Neural cell (in vitro differentiated cells): ENCODE measurements around the gene TMEM187. TPM values are rescaled to one million over a fixed set of nuclear protein-coding genes. Genes with fewer than 3 reads are reported as not detected.

Experiments
- H2AFZ ChIP-seq: fragments of 200-600, 300-800 bp; sonication (generic), shearing (Covaris generic); 2 replicates; pipeline ENCODE4 v1.6.0; 2014; ENCODE audit warnings: low read depth, mild to moderate bottlenecking, antibody characterized with exemption, low read length, moderate library complexity
- H3F3A ChIP-seq: fragments of 200-600 bp; shearing (Covaris generic); 2 replicates; pipeline ENCODE4 v1.6.1; 2016; ENCODE audit warnings: mild to moderate bottlenecking, moderate library complexity, mixed read lengths, antibody characterized with exemption, low read length; ENCODE audit not compliant: insufficient read depth, poor library complexity, severe bottlenecking
- H3K27ac ChIP-seq: fragments of 200-600, 300-800 bp; sonication (generic), shearing (Covaris generic); 2 replicates; pipeline ENCODE4 v1.5.1; 2014; ENCODE audit warnings: mild to moderate bottlenecking, low read length, moderate library complexity
- H3K27me3 ChIP-seq: fragments of 300-800, 200-600 bp; sonication (generic), shearing (Covaris generic); 2 replicates; pipeline ENCODE4 v1.6.0; 2014; ENCODE audit warnings: mild to moderate bottlenecking, low read depth, low read length, moderate library complexity; ENCODE audit not compliant: insufficient read depth
- H3K36me3 ChIP-seq: fragments of 300-800, 200-600 bp; sonication (generic), shearing (Covaris generic); 2 replicates; pipeline ENCODE4 v1.5.1; 2014; ENCODE audit warnings: mild to moderate bottlenecking, antibody characterized with exemption, low read length, moderate library complexity; ENCODE audit not compliant: insufficient read depth
- H3K4me2 ChIP-seq: fragments of 300-800, 200-600 bp; sonication (generic), shearing (Covaris generic); 2 replicates; pipeline ENCODE4 v1.6.0; 2014; ENCODE audit warnings: mild to moderate bottlenecking, low read length
- H3K4me3 ChIP-seq: fragments of 300-800, 200-600 bp; sonication (generic), shearing (Covaris generic); 2 replicates; pipeline ENCODE4 v1.5.1; 2014; ENCODE audit warnings: mild to moderate bottlenecking, low read length, moderate library complexity
- H3K79me2 ChIP-seq: fragments of 200-600 bp; shearing (Covaris generic); replicated peaks from 2 replicates; pipeline ENCODE4 v1.6.0; 2014; ENCODE audit warnings: mild to moderate bottlenecking, low read length, moderate library complexity; ENCODE audit not compliant: insufficient read depth
- H3K9ac ChIP-seq: fragments of 300-800, 200-600 bp; sonication (generic), shearing (Covaris generic); 2 replicates; pipeline ENCODE4 v1.6.1; 2016; ENCODE audit warnings: mild to moderate bottlenecking, low read length, mixed read lengths
- H3K9me2 ChIP-seq: fragments of 200-600 bp; shearing (Covaris generic); 2 replicates; pipeline ENCODE4 v1.6.1; 2016; ENCODE audit warnings: mild to moderate bottlenecking, low read length, mixed read lengths; ENCODE audit not compliant: insufficient read depth
- H3K9me3 ChIP-seq: fragments of 200-600, 300-800 bp; sonication (generic), shearing (Covaris generic); 2 replicates; pipeline ENCODE4 v1.6.1; 2016; ENCODE audit warnings: mild to moderate bottlenecking, mixed run types, low read length, moderate library complexity, mixed read lengths
- H4K20me1 ChIP-seq: fragments of 200-600 bp; shearing (Covaris generic); 2 replicates; pipeline ENCODE4 v1.6.1; 2016; ENCODE audit warnings: mild to moderate bottlenecking, mixed run types; ENCODE audit not compliant: insufficient read depth
- EP300 ChIP-seq: fragments of 450-650 bp; conservative IDR thresholded peaks from 2 replicates; pipeline ENCODE4 v1.6.1; 2014; ENCODE audit warnings: antibody characterized with exemption, mild to moderate bottlenecking, moderate library complexity; ENCODE audit not compliant: poor library complexity, severe bottlenecking
- EZH2 ChIP-seq: fragments of 200-600, 300-800 bp; shearing (Covaris generic), sonication (generic); IDR thresholded peaks from 2 replicates; pipeline ENCODE4 v1.6.1; 2014; ENCODE audit warnings: antibody characterized with exemption, low read length, borderline replicate concordance, mild to moderate bottlenecking; ENCODE audit not compliant: insufficient read depth, poor library complexity, severe bottlenecking
- MXI1 ChIP-seq: fragments of 450-650 bp; conservative IDR thresholded peaks from 2 replicates; pipeline ENCODE4 v1.6.1; 2014; ENCODE audit warnings: antibody characterized with exemption, mild to moderate bottlenecking; ENCODE audit not compliant: poor library complexity, severe bottlenecking
- POLR2AphosphoS5 ChIP-seq: IDR thresholded peaks from 2 replicates; pipeline ENCODE4 v1.6.1; 2012
- RAD21 ChIP-seq: fragments of 450-650 bp; conservative IDR thresholded peaks from 2 replicates; pipeline ENCODE4 v1.6.1; 2014; ENCODE audit warnings: antibody characterized with exemption, mild to moderate bottlenecking, moderate library complexity
- SMC3 ChIP-seq: fragments of 450-650 bp; conservative IDR thresholded peaks from 2 replicates; pipeline ENCODE4 v1.6.1; 2014; ENCODE audit warnings: antibody characterized with exemption, mild to moderate bottlenecking, moderate library complexity; ENCODE audit not compliant: poor library complexity
- TAF1 ChIP-seq: IDR thresholded peaks from 2 replicates; pipeline ENCODE4 v1.6.1; 2012; ENCODE audit warnings: low read depth
- polyA plus RNA-seq: library from polyadenylated mRNA; depleted of rRNA; stranded (reverse); fragments of >200 nt; gene quantifications from 2 replicates; pipeline ENCODE4 v1.2.3, GENCODE V29; 2014
- TF ChIP-seq, protein P1 (sequence below): fragments of 450-650 bp; IDR thresholded peaks from 2 replicates; pipeline ENCODE4 v1.5.1; 2014; ENCODE audit warnings: antibody characterized with exemption, mild to moderate bottlenecking, moderate library complexity; ENCODE audit not compliant: poor library complexity, severe bottlenecking
- TF ChIP-seq, protein P2 (sequence below): IDR thresholded peaks from 2 replicates; pipeline ENCODE4 v1.6.1; 2012; ENCODE audit warnings: borderline replicate concordance

The TMEM187 gene
- polyA plus RNA-seq, 1 donor from 2014 or later: 5.2 TPM

DNA sequence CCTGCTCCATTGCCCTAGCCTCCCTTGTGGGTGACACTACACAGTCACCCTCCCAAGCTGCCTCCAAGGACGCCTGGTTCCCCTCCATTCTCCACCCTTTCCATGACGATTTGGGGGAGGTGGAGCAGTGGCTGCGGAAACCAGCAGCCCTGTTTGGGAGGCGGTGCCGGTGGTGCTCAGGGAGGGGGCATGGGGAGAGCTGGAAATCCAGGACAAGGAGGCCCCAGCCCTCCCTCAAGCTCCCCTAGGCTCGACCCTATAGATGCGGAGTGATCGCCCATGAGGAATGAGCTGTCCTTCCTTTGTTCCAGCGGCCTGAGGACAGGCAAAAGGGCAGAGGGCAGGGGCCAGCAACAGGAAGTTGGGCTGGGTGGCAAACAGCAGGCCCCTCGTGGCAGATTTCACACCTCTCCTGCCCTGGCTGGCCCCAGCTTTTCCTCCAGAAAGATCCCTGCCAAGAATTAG is 24.5 kb upstream of the TMEM187 start:
- no peaks in the 10 kb centered on the region for H3K9me2 ChIP-seq
- H3K9me3 ChIP-seq: no peaks in the 10 kb centered on the region
- no peaks in the 10 kb centered on the region for H3F3A ChIP-seq
- no peak overlapping the region for H2AFZ ChIP-seq
- no peaks in the 10 kb centered on the region for H3K79me2 ChIP-seq
- no peak overlapping the region for H3K9ac ChIP-seq
- TF ChIP-seq RAD21 (no peak), SMC3 (no peak), MXI1 (no peak), EZH2 (no peak), EP300 (no peak), POLR2AphosphoS5 (no peak), TAF1 (no peak)
- TF ChIP-seq, protein P1, sequence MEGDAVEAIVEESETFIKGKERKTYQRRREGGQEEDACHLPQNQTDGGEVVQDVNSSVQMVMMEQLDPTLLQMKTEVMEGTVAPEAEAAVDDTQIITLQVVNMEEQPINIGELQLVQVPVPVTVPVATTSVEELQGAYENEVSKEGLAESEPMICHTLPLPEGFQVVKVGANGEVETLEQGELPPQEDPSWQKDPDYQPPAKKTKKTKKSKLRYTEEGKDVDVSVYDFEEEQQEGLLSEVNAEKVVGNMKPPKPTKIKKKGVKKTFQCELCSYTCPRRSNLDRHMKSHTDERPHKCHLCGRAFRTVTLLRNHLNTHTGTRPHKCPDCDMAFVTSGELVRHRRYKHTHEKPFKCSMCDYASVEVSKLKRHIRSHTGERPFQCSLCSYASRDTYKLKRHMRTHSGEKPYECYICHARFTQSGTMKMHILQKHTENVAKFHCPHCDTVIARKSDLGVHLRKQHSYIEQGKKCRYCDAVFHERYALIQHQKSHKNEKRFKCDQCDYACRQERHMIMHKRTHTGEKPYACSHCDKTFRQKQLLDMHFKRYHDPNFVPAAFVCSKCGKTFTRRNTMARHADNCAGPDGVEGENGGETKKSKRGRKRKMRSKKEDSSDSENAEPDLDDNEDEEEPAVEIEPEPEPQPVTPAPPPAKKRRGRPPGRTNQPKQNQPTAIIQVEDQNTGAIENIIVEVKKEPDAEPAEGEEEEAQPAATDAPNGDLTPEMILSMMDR: no peak
- TF ChIP-seq, protein P2, sequence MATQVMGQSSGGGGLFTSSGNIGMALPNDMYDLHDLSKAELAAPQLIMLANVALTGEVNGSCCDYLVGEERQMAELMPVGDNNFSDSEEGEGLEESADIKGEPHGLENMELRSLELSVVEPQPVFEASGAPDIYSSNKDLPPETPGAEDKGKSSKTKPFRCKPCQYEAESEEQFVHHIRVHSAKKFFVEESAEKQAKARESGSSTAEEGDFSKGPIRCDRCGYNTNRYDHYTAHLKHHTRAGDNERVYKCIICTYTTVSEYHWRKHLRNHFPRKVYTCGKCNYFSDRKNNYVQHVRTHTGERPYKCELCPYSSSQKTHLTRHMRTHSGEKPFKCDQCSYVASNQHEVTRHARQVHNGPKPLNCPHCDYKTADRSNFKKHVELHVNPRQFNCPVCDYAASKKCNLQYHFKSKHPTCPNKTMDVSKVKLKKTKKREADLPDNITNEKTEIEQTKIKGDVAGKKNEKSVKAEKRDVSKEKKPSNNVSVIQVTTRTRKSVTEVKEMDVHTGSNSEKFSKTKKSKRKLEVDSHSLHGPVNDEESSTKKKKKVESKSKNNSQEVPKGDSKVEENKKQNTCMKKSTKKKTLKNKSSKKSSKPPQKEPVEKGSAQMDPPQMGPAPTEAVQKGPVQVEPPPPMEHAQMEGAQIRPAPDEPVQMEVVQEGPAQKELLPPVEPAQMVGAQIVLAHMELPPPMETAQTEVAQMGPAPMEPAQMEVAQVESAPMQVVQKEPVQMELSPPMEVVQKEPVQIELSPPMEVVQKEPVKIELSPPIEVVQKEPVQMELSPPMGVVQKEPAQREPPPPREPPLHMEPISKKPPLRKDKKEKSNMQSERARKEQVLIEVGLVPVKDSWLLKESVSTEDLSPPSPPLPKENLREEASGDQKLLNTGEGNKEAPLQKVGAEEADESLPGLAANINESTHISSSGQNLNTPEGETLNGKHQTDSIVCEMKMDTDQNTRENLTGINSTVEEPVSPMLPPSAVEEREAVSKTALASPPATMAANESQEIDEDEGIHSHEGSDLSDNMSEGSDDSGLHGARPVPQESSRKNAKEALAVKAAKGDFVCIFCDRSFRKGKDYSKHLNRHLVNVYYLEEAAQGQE: no peak
- H3K4me2 ChIP-seq: no peak overlapping the region
- no peak overlapping the region for H3K4me3 ChIP-seq
- no peaks in the 10 kb centered on the region for H3K36me3 ChIP-seq
- no peak overlapping the region for H3K27ac ChIP-seq
- H3K27me3 ChIP-seq: no peaks in the 10 kb centered on the region
- H4K20me1 ChIP-seq: no peaks in the 10 kb centered on the region

DNA sequence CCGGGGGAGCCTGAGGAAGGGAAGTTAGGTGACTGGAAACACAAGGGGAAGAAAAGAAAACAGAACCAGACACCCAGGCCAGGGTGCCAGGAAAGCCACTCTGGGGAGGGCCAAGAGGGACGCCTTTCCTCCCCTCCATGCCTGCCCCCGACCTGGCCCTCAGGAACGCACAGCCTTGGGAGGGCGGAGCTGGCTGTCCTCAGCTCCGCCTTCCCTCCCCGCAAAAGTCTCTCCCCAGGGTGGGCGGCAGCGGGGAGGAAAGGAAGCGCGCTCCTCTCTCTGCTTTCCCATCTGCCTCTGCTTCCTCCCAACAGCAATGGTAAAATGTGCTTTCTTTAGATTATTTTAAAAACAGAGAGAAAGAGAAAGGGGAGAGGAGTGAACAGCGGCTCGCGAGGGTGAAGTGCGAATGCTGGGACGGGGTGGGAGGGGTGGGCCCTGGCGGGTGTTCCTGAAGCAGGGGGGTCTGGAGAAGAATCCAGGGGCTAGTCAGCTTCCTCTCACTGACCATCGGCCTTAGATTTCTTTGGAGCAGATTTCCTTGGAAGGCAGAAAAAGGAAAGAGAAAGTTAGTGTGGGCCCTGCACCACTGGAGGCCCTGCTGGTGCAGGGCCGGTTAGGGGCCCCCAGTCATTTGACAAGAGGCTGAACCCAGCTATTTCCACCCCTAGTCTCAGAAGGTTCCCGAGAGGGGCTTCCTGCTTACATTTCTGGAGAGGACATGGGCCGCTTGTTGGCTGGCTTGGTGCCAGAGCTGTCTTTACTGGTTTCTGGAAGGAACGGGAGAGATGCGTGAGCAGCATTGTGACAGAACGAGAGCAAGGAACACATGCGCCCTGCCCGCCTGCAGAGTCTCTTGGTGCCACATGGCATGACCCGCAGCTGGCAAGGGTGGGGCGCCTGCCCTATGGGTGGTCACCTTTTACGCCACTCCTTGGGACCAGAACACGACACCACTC is 23.4 kb upstream of the TMEM187 start:
- no peaks in the 10 kb centered on the region for H3K9me2 ChIP-seq
- H3K27me3 ChIP-seq: no peaks in the 10 kb centered on the region
- no peaks in the 10 kb centered on the region for H3F3A ChIP-seq
- no peaks in the 10 kb centered on the region for H3K36me3 ChIP-seq
- no peaks in the 10 kb centered on the region for H4K20me1 ChIP-seq
- H3K4me2 ChIP-seq: no peak overlapping the region
- H3K27ac ChIP-seq: no peak overlapping the region
- no peak overlapping the region for H3K9ac ChIP-seq
- H3K9me3 ChIP-seq: no peaks in the 10 kb centered on the region
- H3K79me2 ChIP-seq: no peaks in the 10 kb centered on the region
- H2AFZ ChIP-seq: no peak overlapping the region
- H3K4me3 ChIP-seq: no peak overlapping the region
- TF ChIP-seq, protein P1: no peak
- no peak for TF ChIP-seq EP300
- TF ChIP-seq MXI1: no peak
- TF ChIP-seq RAD21: no peak
- TF ChIP-seq EZH2: no peak
- no peak for TF ChIP-seq POLR2AphosphoS5
- TF ChIP-seq TAF1: no peak
- no peak for TF ChIP-seq SMC3
- TF ChIP-seq, protein P2: no peak
